HL-60 (cell line): ENCODE measurements around the gene FHAD1.

ENCODE experiments used
- DNase-seq, 2 experiments: peaks; one replicate each; pipeline ENCODE4 v3.0.0-alpha.2; 2010 to 2020; ENCODE audit warnings: low read depth in 1 of 2, low spot score in 1 of 2
- H3K27ac ChIP-seq: fragments of 250-450 bp; sonication (Bioruptor Pico); replicated peaks from 2 replicates; pipeline ENCODE4 v1.5.1; 2020; ENCODE audit warnings: mild to moderate bottlenecking, moderate library complexity
- H3K27me3 ChIP-seq: fragments of 250-450 bp; sonication (Bioruptor Pico); 2 replicates; pipeline ENCODE4 v1.5.1; 2021; ENCODE audit warnings: mild to moderate bottlenecking, moderate library complexity; ENCODE audit not compliant: insufficient read depth, poor library complexity, severe bottlenecking
- H3K4me3 ChIP-seq: replicated peaks from 2 replicates; pipeline ENCODE4 v1.5.1; 2011; ENCODE audit warnings: mild to moderate bottlenecking, control low read depth, low read length; ENCODE audit not compliant: insufficient read depth
- GABPA ChIP-seq: IDR thresholded peaks from 2 replicates; pipeline ENCODE4 v1.6.1; 2012; ENCODE audit warnings: low read depth
- POLR2AphosphoS5 ChIP-seq: IDR thresholded peaks from 2 replicates; pipeline ENCODE4 v1.6.1; 2012; ENCODE audit warnings: low read depth
- SPI1 ChIP-seq: IDR thresholded peaks from 2 replicates; pipeline ENCODE4 v1.6.1; 2012; ENCODE audit warnings: low read depth, mild to moderate bottlenecking, borderline replicate concordance
- TF ChIP-seq, protein P1 (sequence below): IDR thresholded peaks from 2 replicates; pipeline ENCODE4 v1.6.1; 2012; ENCODE audit warnings: low read depth; ENCODE audit not compliant: insufficient replicate concordance
- TF ChIP-seq, protein P2 (sequence below): IDR thresholded peaks from one replicate; pipeline ENCODE4 v1.5.1; 2011; ENCODE audit warnings: low read length, control low read depth, inconsistent platforms; ENCODE audit not compliant: insufficient read depth

The FHAD1 gene

DNA sequence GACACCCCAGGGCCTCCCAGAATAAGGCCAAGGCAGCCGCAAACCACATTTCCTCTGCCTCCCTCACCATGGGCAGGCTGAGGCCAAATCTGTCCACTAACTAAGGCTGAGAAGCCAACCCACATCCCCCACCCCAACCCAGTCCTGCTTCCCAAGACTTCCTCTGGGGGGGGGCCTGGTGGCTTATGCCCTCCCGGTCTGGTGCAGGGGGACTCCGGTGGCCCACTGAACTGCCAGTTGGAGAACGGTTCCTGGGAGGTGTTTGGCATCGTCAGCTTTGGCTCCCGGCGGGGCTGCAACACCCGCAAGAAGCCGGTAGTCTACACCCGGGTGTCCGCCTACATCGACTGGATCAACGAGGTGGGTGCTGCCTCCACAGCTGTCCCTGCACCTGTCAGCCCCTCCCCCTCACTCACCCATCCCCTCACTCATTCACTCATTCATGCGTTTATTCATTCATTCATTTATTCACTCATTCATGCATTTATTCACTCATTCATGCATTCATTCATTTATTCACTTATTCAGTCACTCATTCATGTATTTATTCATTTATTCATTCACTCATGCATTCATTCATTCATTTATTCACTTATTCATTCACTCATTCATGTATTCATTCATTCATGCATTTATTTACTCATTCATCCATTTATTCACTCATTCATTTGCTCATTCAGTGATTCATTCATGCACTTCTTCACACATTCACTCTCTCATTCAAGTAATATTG lies 198.5 kb downstream of the FHAD1 start:
- Histone ChIP-seq H3K27me3 (peaks cover 6% of the 10 kb centered on the region), H3K4me3 (no peak overlapping the region), H3K27ac (no peak overlapping the region)
- no peak for DNase-seq
- TF ChIP-seq, protein P1, sequence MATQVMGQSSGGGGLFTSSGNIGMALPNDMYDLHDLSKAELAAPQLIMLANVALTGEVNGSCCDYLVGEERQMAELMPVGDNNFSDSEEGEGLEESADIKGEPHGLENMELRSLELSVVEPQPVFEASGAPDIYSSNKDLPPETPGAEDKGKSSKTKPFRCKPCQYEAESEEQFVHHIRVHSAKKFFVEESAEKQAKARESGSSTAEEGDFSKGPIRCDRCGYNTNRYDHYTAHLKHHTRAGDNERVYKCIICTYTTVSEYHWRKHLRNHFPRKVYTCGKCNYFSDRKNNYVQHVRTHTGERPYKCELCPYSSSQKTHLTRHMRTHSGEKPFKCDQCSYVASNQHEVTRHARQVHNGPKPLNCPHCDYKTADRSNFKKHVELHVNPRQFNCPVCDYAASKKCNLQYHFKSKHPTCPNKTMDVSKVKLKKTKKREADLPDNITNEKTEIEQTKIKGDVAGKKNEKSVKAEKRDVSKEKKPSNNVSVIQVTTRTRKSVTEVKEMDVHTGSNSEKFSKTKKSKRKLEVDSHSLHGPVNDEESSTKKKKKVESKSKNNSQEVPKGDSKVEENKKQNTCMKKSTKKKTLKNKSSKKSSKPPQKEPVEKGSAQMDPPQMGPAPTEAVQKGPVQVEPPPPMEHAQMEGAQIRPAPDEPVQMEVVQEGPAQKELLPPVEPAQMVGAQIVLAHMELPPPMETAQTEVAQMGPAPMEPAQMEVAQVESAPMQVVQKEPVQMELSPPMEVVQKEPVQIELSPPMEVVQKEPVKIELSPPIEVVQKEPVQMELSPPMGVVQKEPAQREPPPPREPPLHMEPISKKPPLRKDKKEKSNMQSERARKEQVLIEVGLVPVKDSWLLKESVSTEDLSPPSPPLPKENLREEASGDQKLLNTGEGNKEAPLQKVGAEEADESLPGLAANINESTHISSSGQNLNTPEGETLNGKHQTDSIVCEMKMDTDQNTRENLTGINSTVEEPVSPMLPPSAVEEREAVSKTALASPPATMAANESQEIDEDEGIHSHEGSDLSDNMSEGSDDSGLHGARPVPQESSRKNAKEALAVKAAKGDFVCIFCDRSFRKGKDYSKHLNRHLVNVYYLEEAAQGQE: no peak
- TF ChIP-seq GABPA (no peak), SPI1 (no peak)
- TF ChIP-seq, protein P2, sequence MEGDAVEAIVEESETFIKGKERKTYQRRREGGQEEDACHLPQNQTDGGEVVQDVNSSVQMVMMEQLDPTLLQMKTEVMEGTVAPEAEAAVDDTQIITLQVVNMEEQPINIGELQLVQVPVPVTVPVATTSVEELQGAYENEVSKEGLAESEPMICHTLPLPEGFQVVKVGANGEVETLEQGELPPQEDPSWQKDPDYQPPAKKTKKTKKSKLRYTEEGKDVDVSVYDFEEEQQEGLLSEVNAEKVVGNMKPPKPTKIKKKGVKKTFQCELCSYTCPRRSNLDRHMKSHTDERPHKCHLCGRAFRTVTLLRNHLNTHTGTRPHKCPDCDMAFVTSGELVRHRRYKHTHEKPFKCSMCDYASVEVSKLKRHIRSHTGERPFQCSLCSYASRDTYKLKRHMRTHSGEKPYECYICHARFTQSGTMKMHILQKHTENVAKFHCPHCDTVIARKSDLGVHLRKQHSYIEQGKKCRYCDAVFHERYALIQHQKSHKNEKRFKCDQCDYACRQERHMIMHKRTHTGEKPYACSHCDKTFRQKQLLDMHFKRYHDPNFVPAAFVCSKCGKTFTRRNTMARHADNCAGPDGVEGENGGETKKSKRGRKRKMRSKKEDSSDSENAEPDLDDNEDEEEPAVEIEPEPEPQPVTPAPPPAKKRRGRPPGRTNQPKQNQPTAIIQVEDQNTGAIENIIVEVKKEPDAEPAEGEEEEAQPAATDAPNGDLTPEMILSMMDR: no peak

DNA sequence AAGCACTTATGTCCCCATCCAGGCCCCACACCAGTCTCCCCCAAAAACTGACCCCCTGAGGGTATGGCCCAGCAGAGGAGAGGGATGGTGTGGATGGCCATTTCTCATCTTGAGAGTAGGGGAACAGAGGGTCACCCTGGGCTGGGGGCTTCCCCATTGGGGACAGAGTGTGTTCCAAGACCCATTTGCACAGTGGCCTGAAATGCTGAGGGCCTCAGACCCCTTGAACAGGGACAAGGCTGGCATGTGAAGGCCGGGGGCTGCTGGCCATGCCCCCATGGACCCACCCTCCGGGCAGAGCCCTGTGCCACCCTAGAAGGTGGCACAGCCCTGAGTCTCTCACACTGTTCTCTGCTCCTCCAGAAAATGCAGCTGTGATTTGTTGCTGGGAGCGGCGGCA lies 199.2 kb downstream of the FHAD1 start:
- no peak overlapping the region for H3K27ac ChIP-seq
- TF ChIP-seq, protein P1: no peak
- TF ChIP-seq SPI1 (no peak), POLR2AphosphoS5 (no peak), GABPA (no peak)
- TF ChIP-seq, protein P2: no peak
- no peak overlapping the region for H3K4me3 ChIP-seq

More for the DNA sequence above, 199.2 kb downstream of the FHAD1 start:
- peaks cover 6% of the 10 kb centered on the region for H3K27me3 ChIP-seq
- no peak for DNase-seq
